Measurements from ENCODE around the gene CAPN15.

Gene CAPN15

DNA sequence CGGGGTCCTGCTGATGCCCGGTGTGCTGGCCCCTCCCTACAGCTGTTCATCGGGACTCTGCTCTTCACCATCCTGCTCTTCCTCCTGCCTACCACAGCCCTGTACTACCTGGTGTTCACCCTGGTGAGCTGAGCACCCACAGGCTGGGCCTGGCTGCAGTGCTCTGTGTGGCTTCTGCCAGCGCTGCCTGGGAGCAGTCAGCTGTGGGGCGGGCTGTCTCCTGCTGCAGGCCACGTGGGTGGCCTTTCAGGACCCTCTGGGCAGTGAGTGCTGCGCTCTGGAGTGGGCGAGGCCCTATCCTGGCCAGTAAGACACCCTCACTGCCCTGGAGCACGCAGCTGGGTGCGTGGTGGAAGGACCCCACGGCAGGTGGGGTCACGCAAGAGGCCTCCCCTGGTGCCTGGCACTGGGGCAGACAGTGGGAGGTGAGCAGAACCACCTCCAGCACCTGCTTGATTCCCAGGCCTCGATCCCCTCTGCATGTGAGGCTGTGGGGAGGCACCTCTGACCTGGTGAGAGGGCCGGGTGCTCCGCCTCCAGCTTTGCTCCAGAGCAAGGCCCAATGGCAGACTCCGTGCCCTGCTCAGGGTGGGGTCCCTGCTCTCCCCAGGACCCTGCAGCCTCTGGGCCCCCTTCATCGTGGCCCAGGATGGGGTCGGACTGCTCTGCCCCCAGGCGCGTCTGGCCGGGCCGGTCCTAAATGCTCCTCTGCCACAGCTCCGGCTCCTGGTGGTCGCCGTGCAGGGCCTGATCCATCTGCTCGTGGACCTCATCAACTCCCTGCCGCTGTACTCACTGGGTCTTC lies 52.8 kb downstream of the CAPN15 start:
- no peak for DNase-seq

DNA sequence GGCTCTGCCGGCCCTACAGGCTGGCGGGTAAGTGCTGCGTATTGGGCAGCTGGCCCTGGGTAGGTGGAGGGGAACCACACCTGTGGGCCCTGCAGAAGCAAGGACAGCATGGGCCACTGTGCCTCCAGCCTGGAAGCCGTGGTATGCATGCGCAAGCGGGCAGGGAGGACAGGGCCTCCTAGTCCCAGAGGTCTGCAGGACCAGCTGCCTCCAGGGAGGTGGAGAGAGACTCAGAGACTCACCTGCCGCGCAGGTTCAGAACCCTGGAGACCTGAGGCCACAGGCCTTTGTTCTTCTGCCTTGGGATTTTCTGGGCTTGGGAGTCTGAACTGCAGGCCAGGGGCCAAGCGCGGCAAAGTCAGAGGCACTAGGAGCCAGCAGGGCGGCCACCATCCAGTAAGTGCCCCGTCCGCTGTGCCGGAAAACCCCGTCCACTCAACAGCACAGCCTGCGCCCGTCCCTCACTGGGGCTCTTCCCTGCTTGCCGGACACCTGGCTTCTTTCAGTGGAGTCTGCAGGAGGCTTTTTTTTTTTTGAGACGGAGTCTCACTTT lies 53.5 kb downstream of the CAPN15 start:
- no peak for DNase-seq

DNA sequence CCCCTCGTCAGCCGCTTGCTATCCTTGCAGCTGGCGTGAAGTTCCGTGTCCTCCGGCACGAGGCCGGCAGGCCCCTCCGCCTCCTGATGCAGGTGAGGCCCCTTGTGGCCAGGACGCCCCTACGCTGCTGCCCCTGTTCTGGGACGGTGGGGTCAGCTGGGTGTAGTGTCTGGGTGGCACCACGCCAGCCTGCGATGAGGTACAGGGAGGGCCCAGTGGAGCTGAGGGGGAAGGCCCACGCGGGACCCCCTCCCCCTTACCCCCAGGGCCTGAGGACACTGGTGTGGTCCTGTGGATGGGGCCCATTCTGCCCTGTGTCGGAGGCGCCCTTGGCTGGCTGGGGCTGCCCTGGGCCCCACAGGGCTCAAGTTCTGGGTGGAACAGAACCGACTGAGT lies 54.7 kb downstream of the CAPN15 start:
- no peak for DNase-seq

DNA sequence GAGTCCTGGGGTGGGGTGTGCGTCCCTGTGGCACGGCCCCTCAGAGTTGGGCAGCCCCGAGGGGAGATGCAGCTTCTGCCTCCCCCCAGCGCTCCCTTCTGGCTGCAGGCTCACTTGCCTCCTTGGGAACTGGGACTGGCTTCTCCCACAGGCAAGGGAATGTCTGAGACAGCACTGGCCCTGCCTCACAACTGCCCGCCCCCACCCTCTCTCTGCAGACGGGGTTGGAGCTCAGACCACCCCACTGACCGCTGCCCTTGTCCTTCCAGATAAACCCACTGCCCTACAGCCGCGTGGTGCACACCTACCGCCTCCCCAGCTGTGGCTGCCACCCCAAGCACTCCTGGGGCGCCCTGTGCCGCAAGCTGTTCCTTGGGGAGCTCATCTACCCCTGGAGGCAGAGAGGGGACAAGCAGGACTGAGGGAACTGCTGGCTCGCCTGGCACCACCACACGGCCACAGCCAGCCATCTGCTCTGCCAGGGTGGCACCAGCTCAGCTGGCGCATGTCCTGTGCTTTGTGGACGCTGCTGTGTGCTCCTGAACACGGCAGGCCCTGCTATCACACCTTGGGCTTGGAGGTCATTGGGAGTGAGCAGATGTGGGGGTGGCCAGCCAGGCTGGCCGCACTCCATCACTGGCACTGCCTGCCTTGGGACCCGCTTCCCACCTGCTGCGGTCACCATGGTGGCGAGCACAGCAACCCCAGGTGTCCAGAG lies 55.3 kb downstream of the CAPN15 start:
- DNase-seq, result no peak

DNA sequence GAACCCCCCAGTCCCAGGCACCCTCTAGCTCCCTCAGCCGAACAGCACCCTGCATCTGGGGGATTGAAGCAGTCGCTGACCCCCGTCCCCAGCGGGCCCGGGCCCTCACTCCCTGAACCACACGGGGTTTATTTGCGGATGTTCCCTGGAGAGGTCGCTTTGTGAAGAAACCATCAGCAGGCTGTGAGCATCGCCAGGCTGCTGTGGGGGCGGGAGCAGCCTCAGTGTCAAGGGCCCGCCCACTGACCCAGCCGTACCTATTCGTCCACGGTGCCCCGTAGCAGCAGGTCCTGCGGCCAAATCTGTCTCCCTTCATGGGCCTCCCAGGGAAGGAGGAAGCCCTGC lies 55.9 kb downstream of the CAPN15 start:
- no peak for DNase-seq

DNA sequence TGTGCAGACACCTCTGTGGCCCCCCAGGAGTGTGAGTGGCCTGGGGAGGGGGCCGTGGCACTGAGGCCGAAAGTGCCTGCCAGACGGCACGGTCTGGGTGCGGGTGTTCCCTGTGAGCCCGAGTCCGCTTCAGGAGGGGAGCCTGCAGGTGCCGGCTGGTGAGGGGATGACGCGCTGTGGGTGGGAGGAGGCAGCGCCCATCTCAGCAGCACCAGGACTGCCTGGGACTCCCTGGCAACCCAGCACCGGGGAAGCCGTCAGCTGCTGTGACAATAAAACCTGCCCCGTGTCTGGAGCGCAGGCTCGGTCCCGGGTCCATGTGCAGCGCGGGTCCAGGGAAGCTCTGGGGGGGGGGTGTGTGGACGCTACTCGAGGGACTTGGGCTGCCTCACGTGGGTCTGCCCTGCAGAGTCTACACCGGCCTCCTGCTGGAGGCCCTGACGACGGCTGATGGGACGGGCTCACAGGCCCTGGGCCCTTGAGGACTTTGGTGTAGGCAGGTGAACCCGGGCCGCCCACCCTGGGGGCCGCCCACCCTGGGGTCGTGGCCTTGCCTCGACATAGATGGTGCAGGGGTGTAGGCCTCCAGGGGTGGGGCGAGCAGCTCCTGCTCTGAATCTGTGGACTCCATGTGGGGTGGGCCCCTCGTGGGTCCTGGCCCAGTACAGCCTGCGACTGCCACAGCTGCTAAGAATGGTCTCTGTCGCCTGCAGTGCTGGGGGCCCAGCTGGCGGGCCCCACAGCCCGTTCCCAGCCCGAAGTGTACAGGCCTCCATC lies 56.5 kb downstream of the CAPN15 start:
- DNase-seq, result no peak

DNA sequence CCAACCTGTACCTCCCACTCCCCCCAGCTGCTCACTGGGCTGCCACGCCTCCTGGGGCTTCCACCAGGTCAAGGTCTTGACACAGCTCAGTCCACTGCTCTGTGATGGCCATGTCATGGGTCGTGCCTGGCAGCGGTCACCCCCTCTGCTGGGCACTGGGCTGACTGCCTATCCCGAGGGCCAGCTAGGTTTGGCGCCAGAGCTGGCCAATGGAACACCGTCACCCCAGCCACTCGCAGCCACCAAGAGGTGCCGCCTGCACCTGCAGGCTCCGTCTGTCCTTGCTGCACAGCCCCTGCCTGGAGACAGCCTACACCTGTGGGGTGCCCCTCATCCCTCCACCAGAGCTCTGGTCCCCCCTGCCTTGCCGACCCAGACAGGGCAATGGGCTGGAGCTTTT lies 57.8 kb downstream of the CAPN15 start:
- no peak for DNase-seq

DNA sequence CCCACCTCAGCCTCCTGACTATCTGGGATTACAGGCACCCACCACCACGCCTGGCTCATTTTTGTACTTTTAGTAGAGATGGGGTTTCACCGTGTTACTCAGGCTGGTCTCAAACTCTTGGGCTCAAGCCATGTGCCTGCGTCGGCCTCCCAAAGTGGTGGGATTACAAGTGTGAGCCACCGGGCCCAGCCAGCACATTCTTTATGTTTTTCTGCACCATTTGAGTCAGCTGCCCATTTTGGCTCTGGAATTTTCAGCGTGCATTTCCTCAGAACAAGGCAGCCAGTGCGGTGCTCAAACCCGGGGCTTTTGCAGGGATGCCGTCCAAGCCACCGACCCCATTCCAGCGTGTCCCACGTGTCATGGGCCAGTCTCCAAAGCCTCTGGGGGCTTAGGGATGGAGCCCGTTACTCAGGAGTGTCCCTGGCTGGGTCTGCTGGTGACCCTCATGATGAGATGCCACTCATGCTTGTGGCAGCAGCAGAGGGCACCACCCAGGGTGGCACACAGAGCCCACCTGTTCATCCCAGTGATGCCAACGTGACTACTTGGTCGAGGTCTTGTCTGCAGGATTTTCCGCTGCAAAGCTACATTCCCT lies 58.6 kb downstream of the CAPN15 start:
- DNase-seq, result no peak

DNA sequence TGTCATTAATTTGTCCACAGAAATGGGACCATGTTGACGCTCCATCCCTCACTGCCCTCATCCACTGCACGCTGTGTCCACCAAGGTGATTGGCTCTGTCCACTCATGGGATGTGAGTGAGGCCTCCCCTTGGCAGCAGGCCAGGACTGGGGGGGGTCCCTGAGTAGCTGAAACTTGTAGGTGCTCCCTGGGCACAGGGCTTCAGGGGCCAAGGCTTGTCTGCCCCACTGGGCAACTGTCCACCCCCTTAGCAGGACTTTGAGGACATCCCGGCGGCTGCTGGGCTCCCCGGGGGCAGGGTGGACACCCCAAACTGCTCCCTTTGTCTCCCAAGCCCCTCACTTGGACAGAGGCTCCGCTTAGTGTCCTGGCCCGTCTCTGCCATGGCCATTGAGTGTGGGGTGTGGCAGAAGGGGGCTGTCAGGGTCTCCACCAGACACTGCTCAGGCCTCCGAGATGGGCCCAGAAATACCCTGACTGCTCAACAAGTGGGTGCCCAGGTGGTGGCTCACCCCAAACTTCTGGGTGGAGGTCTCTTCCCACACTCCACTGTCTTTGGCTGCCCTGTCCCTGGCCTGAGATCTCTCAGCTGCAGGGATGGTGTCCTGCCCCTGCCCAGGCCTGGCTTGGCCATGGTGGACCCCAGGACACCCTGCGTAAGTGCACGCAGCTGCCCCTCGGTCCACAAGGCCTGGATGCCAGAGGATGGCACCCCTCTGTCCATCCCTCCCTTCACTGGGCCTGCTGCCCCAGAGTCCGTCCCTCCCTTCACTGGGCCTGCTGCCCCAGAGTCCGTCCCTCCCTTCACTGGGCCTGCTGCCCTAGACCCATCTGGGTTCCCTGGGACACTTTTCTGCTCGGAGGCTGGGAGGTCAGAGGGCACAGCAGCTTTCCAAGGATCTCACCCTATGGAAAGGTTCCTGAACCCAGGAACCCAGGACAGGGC lies 59.4 kb downstream of the CAPN15 start:
- no peak for DNase-seq

DNA sequence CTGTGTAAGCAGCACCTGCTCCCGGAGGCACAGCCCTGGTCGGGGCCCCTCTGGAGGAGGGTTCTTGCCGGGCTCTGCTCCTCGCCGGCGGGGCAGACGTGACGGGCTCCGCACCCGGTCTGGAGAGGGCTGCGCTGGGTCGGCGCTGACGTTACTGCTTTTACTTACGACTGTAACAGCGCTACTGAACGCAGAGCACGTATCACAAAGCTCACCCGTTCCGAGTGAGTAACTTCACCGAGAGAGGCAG lies 61.1 kb downstream of the CAPN15 start:
- no peak for DNase-seq

DNA sequence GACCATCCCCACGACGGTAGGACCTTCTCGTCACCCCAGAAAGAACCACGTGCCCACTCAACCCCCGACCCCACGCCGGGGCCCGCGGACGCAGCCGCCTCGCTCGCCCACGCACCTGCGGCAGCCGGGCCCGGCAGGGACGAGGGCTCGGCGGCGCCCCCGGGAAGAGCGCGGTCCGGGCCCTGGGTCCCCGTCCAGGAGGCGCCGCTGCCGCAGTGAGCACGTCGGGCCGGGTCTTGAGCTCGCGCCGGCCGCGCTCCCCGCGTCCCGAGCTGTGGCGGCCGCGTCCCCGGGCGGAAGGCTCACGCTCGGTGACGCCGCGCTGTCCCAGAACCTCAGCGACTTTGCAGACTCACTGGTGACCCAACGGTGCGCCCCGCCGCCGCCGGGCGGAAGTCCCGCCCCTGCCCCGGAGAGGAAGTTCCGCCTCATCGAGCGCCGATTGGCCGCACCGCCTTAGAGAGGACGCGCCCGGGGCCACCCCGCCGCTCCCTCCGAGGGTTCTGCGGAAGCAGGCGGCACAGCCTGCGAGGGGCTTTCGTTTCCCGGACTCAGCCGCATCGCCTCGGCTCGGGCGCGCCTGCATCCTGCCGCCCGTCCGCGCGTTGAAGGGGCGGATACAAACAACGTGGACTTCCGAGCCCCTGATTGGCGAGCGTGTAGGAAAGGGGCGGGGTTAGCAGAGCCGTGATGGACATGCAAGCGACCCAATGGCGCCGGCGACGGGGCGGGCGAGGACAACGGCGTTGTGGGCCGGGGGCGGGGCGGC lies 61.6 kb downstream of the CAPN15 start:
- peak; percentile 98 for DNase-seq

DNA sequence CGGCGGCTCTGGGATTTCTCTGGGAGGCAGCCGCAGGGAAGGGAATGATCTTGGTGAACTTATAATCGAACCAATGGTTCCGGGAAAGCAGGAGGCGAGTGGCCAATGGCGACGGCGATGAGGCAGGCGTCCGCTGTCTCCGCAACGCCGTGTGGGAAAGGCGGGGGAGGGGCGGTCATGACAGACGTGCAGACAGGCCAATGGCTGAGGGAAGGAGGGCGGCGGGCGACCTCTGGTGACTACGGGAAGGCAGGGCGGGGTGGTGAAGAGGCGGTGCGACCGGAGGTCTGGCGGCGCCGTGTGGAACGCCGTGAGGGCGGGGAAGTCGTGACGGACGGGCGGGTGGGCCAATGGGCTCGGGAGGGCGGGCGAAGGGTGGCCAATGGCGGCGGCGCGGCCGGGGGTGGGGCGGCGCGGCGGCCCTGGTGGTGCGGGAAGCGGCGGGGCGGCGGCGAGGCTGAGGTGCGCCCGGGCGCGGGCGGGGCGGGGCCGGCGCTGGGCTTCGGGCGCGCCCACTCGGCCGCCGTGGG lies 62.2 kb downstream of the CAPN15 start, which contains the start of gene RAB40C:
TSS of gene RAB40C (plus strand) at position 409 of the 530 bp plus-strand sequence. CDS start 226 bp downstream, outside the sequence.
- DNase-seq, result peak; percentile 99

DNA sequence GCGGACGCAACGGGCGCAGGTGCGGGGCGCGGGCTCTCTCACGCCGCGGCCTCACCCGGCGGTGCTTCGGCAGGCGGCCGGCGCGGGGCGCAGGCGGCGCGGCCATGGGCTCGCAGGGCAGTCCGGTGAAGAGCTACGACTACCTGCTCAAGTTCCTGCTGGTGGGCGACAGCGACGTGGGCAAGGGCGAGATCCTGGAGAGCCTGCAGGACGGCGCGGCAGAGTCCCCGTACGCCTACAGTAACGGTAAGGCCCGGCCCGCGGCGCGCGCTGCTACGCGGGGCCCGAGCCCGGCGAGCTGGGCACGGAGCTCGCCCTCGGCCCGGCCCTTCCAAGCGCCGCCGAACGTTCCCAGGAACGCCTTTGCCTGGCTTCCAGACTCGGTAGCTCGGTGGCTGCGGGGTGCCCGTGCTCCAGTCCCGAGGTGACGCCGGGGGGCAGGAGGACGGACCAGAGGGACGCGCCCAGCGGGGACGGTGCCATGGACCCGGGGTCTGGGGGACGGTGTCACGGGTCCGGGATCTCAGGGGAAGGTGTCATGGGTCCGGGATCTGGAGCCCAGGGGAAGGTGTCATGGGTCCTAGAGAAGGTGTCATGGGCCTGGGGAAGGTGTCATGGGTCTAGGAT lies 62.8 kb downstream of the CAPN15 start:
- DNase-seq, result no peak

DNA sequence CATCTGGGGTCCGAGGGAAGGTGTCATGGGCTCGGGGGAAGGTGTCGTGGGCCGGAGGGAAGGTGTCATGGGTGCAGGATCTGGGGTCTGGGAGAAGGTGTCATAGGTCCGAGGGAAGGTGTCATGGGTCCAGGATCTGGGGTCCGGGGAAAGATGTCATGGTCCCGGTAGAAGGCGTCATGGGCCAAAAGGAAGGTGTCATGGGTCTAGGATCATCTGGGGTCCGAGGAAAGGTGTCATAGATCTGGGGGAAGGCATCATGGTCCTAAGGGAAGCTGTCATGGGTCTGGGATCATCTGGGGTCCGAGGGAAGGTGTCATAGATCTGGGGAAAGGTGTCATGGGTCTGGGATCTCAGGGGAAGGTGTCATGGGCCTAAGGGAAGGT lies 63.3 kb downstream of the CAPN15 start:
- DNase-seq, result no peak

DNA sequence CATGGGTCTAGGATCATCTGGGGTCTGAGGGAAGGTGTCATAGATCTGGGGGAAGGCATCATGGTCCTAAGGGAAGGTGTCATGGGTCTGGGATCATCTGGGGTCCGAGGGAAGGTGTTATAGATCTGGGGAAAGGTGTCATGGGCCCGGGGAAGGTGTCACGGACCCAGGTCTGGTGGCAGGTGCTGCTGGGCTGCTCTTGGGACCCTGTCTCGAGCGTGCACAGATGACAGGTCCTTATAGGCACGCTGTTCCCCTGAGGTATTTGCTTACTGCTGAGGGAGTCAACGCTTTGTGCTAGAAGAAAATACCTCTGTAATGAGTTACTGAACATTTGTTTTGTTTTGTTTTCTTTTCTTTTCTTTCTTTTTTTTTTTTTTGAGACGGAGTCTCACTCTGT lies 63.7 kb downstream of the CAPN15 start:
- no peak for DNase-seq

DNA sequence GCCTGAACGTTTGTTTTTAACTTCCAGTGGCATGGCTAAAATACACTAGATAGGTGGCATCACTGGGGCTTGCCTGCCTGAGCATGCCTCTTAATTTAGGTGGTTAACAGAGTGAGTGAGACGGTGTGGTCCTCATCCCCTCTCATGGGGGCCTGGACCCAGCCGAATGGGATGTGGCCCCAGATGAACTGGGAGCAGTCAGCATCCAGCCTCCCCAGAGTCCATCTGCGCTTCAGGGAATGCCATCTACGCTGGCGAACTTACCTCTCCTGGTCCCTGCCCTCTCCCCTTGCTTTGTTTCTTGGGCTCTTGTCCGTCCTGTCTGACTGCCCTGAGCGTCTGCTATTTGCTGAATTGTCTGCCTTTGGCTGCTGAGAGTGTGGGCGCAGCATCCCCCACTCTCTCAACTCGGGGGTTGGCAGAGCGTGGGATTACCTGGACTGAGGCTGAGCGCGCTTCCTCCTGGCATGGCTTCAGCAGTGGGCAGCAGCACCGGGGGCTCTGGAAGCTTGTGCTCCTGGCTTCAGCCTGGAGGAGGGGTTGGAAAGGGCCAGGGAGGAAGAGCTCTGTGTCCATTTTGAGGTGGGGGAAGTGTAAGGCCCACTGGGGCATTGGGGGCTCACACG lies 64.5 kb downstream of the CAPN15 start:
- no peak for DNase-seq

DNA sequence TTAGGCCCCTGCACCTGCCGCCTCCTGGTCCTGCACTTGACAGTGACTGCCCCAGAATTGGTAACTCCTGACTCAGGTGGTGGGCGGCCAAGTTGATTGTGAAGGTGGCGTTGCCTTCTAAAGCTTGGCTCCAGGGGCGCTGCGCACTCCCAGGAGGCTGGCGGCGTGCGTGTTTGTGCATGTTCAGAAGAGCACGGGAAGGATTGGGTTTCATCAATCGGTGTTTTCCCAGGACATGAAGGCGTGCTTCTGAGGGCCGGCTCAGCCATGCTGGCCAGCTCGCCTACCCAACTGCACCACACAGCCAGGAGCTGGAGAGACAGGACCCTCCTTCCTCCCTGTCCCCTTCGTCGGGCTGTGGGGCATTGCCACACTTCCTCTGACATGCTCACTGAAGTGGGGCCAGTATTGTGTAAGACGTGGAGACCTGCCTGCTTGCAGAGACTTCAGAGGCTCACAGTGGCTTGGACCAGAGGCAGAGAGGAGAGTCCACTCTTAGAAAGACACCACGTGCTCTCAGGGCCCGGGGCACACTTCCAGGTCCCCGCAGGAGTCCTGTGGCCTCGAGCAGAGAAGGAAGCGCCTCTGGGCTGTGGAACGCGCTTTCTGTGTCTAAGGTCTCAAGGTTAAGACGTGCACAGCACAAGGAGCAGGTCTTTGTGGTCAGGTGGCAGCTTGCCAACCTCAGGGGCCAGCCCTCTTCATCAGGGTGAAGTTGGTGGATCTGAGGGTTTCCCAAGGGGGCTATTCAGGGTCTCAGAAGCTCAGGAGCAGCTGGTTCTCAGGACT lies 65.2 kb downstream of the CAPN15 start:
- DNase-seq, result no peak

DNA sequence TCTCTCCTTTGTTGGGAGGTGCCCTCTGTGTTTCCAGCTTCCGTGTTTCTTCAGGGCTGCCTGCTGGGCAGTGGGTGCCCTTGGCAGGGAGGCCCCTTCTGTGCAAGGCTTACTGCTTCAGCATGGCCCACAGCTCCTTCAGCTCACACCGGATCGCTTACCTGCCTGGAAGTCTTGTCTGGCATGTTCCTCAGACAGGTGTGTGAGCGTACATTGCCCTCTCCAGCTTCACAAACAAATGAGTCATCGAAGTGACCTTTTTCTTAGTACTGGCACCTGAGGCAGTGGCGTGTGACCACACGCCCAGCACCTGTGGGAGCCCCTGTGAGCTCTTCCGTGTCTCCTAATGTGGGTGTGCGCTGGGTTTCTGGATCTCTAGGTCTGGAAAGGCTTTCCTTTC lies 65.9 kb downstream of the CAPN15 start:
- DNase-seq, result no peak

DNA sequence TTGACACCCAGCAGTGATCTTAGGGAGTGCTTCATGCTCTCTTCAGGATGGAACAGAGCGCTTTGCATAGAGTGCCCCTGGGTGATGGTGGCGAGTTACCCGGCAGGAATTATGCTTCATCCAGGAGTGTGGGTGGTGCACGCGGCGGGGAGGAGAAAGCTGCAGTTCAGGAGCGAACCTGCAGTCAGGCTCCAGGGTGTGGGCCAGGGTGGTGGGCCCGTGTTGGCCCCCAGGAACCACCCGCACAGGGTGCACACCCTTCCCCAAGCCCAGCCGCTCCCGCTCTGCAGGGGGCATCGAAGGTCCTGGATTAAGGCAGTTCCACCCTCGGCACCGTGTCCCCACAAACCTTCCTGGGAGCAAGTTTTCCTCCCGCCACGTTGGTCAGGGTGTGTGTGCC lies 66.3 kb downstream of the CAPN15 start:
- DNase-seq, result no peak
